Lung microvascular endothelial cell (primary cell): ENCODE results near the gene ZBTB25. TPM values are rescaled to one million over a fixed set of nuclear protein-coding genes. Genes with fewer than 3 reads are reported as not detected.
A peak's percentile ranks its signal among the peaks of the same experiment; 100 is the strongest.

Experiments used
- DNase-seq, 2 donors: peaks; one replicate each; pipeline versions ENCODE4 v3.0.0 to v3.0.0-alpha.2; 2010; ENCODE audit warnings: low read depth in 2 of 2
- total RNA-seq: library from RNA; depleted of rRNA; stranded (reverse); fragments of >200 nt; gene quantifications from 2 replicates; pipeline ENCODE4 v1.2.1, GENCODE V29; 2014

Gene ZBTB25
- total RNA-seq, 1 donor from 2014 or later = 3.0 TPM

- DNase-seq = peak; percentile 26 to 57
Measured at GRCh38 chr14:64478634-64479250, 24.9 kb downstream of the ZBTB25 start.

GRCh38 chr14:64476438-64476837 is 27.2 kb downstream of the ZBTB25 start:
- no peak for DNase-seq

- DNase-seq = no peak
Measured at GRCh38 chr14:64475585-64476273, 27.9 kb downstream of the ZBTB25 start.

DNA sequence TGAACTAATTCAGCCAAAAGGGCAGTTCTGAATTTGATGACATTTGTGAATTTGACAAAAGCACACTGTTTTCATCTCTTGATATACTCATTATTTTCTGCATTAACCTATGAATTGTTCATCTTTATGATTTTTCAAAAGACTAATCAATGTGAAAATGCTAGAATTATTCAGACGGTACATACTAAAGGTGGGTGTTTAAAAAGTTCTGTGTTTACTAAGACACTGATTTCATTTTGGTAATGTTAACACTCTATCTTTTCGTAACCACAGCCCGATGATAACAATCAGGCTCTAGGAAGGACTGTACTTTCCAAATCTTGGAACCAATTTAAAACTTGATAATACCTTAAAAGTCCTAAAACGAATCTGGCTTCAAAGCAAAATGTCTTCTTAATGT is 28.9 kb downstream of the ZBTB25 start:
- no peak for DNase-seq

DNA sequence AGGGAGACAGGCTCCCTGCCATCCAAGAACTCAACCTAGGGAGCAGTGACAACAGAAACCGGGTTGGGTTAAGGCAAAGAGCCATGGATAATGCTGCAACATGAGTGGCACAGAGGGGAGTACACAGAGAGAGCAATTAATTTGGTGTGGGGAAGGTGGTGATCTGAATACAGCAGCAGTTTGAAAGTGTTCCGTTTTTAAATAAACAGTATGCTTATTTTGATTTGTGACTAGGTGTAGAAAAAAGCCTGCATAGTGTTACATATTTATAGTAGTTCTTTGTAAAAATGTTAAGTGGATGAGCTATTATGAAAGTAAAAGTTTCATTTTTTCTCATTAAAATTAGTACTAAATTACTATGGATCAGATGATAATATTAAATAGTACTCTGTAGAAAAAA is 29.6 kb downstream of the ZBTB25 start:
- DNase-seq = no peak

DNA sequence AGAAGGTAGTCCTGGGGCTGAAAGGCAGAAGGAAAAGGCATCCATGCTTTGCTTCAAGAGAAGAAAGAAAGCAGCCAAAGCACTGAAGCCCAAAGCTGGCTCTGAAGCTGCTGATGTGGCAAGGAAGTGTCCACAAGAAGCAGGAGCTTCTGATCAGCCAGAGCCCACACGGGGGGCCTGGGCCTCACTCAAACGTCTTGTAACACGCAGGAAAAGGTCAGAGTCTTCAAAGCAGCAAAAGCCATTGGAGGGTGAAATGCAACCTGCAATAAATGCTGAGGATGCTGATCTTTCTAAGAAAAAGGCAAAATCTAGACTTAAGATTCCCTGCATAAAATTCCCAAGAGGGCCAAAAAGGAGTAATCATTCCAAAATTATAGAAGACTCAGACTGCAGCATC is 35.2 kb downstream of the ZBTB25 start:
- no peak for DNase-seq

DNA sequence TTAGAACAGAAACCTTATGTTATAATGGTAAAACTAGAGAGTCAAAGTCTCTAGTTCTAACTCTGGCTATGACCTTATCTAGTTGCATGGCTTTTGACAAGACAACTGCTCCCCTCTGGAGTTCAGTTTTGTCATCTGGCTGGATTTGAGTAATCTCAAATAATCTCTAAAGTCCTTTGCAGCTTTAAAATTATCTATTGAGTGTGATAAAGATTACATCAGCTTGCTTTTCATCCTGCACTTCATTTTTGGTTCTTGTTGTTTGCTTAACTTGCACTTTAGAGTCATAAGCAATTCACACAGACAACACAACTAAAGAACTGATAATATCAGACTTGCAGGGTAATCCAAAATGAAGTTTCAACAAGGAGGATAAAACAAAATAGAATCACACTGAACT is 36.1 kb downstream of the ZBTB25 start:
- DNase-seq = no peak

GRCh38 chr14:64467101-64467500 is 36.5 kb downstream of the ZBTB25 start:
- DNase-seq = no peak

GRCh38 chr14:64465831-64466554 is 37.6 kb downstream of the ZBTB25 start:
- peak in 1 of 2 donors; percentile 27 for DNase-seq

- peak; percentile 39 to 64 for DNase-seq
Measured at GRCh38 chr14:64465191-64465822, 38.3 kb downstream of the ZBTB25 start, which contains the start of gene AKAP5. Gene AKAP5 (plus strand): TSS chr14:64465499. CDS start chr14:64468395, 2,896 bp downstream.

DNA sequence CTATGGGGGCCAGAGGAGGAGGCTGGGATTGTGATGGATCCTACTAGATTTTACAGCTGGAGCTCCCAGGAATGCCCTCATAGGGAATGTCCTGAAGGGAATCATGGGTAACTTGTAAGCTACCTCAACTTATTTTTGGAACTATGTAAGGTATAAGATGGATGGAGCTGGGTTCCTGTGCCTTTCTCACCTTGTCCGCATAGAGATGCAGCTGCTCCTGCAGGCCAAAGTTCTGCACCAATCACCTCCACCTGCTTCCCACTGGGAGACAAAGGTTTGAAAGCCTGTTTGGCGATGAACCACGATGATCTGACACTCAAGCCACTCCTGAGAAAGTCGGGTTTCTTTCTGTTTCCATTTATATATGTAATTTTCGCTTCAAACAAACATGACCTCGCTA is 39.0 kb downstream of the ZBTB25 start:
- no peak for DNase-seq

DNA sequence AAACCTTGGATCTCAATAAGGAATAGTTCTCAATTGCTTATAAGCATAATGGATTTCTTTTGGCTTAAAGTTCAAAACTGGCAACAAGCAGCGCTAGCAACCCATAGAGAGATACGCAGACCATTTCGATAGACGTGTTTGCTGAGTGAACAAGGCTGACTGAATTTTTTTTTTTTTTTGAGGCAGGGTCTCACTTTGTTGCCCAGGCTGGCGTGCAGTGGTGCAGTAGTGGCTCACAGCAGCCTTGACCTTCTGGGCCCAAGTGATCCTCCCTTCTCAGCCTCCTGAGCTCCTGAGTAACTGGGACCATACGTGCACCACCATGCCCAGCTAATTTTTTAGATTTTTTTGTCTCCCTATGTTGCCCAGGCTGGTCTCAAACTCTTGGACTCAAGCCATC is 39.8 kb downstream of the ZBTB25 start:
- no peak for DNase-seq

DNA sequence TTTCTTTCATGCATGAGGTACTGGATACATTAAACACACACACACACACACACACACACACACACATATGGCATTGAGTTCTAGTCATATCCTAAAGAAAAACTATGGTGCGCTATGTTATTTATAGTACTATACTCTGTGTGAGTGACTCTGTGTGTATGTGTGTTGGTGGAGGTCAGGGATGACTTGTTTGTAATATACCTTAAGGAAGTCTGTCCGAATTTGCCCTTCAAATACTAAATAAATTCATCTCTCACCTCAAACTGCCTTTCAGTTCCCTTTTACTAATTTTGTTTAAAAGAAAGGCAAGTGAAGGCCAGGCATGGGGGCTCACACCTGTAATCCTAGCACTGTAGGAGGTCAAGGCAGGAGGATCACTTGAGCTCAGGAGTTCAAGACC is 40.4 kb downstream of the ZBTB25 start:
- no peak for DNase-seq

DNA sequence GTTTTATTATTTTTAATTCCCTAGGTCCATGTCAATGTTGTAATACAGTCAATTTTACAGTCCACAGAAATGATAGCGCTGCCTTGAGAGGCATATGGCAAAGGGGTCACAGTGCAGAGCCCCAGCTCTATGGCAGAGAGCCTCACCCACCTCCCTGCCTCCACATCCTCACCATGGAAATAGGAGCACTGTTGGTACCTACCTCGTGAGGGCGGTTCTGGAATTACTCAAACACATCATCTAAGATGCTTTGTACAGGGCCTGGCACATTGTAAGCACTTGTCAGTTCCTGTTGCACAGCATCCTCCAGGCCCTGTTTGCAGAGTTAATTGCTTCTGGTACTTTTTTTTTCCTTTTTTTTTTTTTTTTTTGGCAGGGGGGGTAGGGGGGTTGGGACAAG is 42.4 kb downstream of the ZBTB25 start:
- no peak for DNase-seq

GRCh38 chr14:64459405-64460136 is 44.1 kb downstream of the ZBTB25 start:
- no peak for DNase-seq

- DNase-seq = no peak
Measured at GRCh38 chr14:64454671-64455070, 49.0 kb downstream of the ZBTB25 start.

- no peak for DNase-seq
Measured at GRCh38 chr14:64450255-64450654, 53.4 kb downstream of the ZBTB25 start.

- no peak for DNase-seq
Measured at GRCh38 chr14:64447876-64448670, 55.6 kb downstream of the ZBTB25 start.

GRCh38 chr14:64444984-64445845 is 58.4 kb downstream of the ZBTB25 start:
- DNase-seq = peak; percentile 82 to 83

GRCh38 chr14:64444140-64444539 is 59.5 kb downstream of the ZBTB25 start:
- DNase-seq = no peak
